ENCODE measurements around the gene CYB5A.

DNA sequence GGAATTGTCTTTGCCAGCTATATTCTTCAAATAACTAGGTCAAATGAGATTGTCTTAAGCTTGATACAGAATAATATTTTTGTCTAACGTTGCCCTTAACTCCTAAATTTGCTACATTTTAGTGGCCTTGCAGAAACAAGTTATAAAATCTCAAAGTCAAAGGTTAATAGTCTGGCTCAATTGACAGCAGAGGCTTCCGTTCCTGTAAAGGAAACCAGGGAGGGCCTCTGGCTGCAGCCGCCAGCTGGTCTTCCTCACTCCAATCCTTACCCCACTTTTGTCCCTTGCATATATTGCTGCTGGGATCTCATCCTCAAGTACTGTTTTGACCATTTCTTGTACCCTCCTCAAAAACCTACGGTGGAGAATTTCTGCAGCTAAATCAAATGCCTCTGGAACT lies 17.1 kb downstream of the CYB5A start:
- TF ChIP-seq EZH2phosphoT487 (IDR thresholded peaks at IDR 0.05; ENCODE audit: borderline replicate concordance, low read length) (no peak), CTCF (conservative IDR thresholded peaks at IDR 0.05; ENCODE audit: low read depth, low read length) (no peak)
